HepG2 (cell line): ENCODE results near the gene ZMIZ1. TPM values are rescaled to one million over a fixed set of nuclear protein-coding genes. Genes with fewer than 3 reads are reported as not detected.

Source experiments
- ATAC-seq: fragments of 200-7000 bp; cut with Tn5 transposase; 3 replicates; pipeline ENCODE4 v1.9.1; 2020; ENCODE audit warnings: mild to moderate bottlenecking, moderate library complexity
- BruUV-seq: library from RNA; stranded (reverse); fragments of 400-500 nt; replicated peaks from 2 replicates; lab custom pipeline; 2021; lab: Mats Ljungman, UMichigan
- CTCF ChIA-PET: fragments of 300-600 bp; formaldehyde crosslinking; extraction: SDS; loops from one replicate; lab custom pipeline; 2021; ENCODE audit warnings: low total read pairs, inconsistent platforms, low intra/inter-chr PET ratio; lab: Yijun Ruan, JAX
- POLR2A ChIA-PET: fragments of 350-600 bp; sonication (Branson Sonifier 250); formaldehyde crosslinking; loops from one replicate; lab custom pipeline; 2020; ENCODE audit warnings: antibody characterized with exemption, inconsistent platforms; lab: Yijun Ruan, JAX
- DNase-seq: peaks from one replicate; pipeline ENCODE4 v3.0.0-alpha.2; 2015; ENCODE audit warnings: low spot score
- FAIRE-seq: peaks from 3 replicates; lab custom pipeline; 2011; peaks lifted over from hg19 to GRCh38; lab: Jason Lieb, UNC
- H2AFZ ChIP-seq: one replicate; pipeline ENCODE4 v1.6.1; 2011; ENCODE audit warnings: low read length, inconsistent platforms
- H3K27ac ChIP-seq: fragments of 300-600 bp; 3 replicates; pipeline ENCODE4 v1.8.0; 2011; ENCODE audit warnings: mixed run types, mild to moderate bottlenecking, mixed read lengths, low read length, inconsistent platforms; ENCODE audit not compliant: insufficient read depth; ENCODE audit errors: extremely low read length
- H3K27me3 ChIP-seq, 2 experiments: fragments of 200-600 bp in 1 of 2; 2 replicates in 1 of 2; 3 replicates in 1 of 2; pipeline versions ENCODE4 v1.6.0 to v1.8.0; 2011; ENCODE audit warnings: low read length in 2 of 2, mild to moderate bottlenecking in 2 of 2, moderate library complexity in 2 of 2, inconsistent platforms in 1 of 2; ENCODE audit not compliant: insufficient read depth in 2 of 2, control insufficient read depth in 1 of 2
- H3K36me3 ChIP-seq, 2 experiments: fragments of 200-600 bp in 1 of 2; replicated peaks in 1 of 2; 2 replicates in 1 of 2; 3 replicates in 1 of 2; pipeline versions ENCODE4 v1.5.1 to v1.8.0; 2011; ENCODE audit warnings: low read length in 2 of 2, inconsistent platforms in 1 of 2; ENCODE audit not compliant: insufficient read depth in 2 of 2, control insufficient read depth in 1 of 2
- H3K4me1 ChIP-seq: 2 replicates; pipeline ENCODE4 v1.5.1; 2012; ENCODE audit warnings: low read length, inconsistent platforms; ENCODE audit not compliant: insufficient read depth
- H3K4me2 ChIP-seq: 2 replicates; pipeline ENCODE4 v1.6.0; 2011; ENCODE audit warnings: low read depth, low read length, inconsistent platforms
- H3K4me3 ChIP-seq, 3 experiments: fragments of 200-600 bp in 1 of 3; sonication (generic), shearing (Covaris generic) in 1 of 3; replicated peaks in 1 of 3; 2 replicates each; pipeline ENCODE4 v1.5.1; 2011 to 2016; ENCODE audit warnings: low read length in 3 of 3, inconsistent platforms in 2 of 3, low read depth in 2 of 3, mild to moderate bottlenecking in 2 of 3, control low read depth in 1 of 3, mixed read lengths in 1 of 3; ENCODE audit not compliant: insufficient read depth in 1 of 3
- H3K79me2 ChIP-seq: one replicate; pipeline ENCODE4 v1.6.1; 2011; ENCODE audit warnings: low read length, inconsistent platforms; ENCODE audit not compliant: insufficient read depth
- H3K9ac ChIP-seq: 2 replicates; pipeline ENCODE4 v1.6.0; 2011; ENCODE audit warnings: mild to moderate bottlenecking, low read depth, low read length, inconsistent platforms; ENCODE audit not compliant: insufficient read depth
- H3K9me3 ChIP-seq: 2 replicates; pipeline ENCODE4 v1.5.1; 2012; ENCODE audit warnings: mild to moderate bottlenecking, low read length
- H4K20me1 ChIP-seq: 2 replicates; pipeline ENCODE4 v1.6.0; 2011; ENCODE audit warnings: inconsistent platforms, mild to moderate bottlenecking, low read length, moderate library complexity; ENCODE audit not compliant: insufficient read depth
- CCDC6 ChIP-seq: sonication (generic); formaldehyde crosslinking; IDR thresholded peaks from 2 replicates; pipeline ENCODE4 v1.8.1; 2022; ENCODE audit warnings: mild to moderate bottlenecking, missing genetic modification reagents, moderate library complexity
- LCORL ChIP-seq, 2 experiments: fragments of 450-650 bp in 1 of 2; sonication (generic) in 1 of 2; formaldehyde crosslinking in 1 of 2; IDR thresholded peaks; 2 replicates each; pipeline versions ENCODE4 v1.5.0 to v1.6.1; 2017 to 2020; ENCODE audit warnings: antibody characterized with exemption in 1 of 2, missing genetic modification reagents in 1 of 2
- POGZ ChIP-seq: sonication (generic); formaldehyde crosslinking; IDR thresholded peaks from 2 replicates; pipeline ENCODE4 v1.4.0; 2020; ENCODE audit warnings: mild to moderate bottlenecking, missing genetic modification reagents
- PRPF4 ChIP-seq: fragments of 200-400 bp; formaldehyde crosslinking; IDR thresholded peaks from 2 replicates; pipeline ENCODE4 v1.6.1; 2016; ENCODE audit warnings: low read length, low read depth; ENCODE audit not compliant: poor library complexity, severe bottlenecking
- SP5 ChIP-seq: IDR thresholded peaks from 2 replicates; pipeline ENCODE4 v1.6.1; 2016; ENCODE audit warnings: low read depth, borderline replicate concordance
- ZNF17 ChIP-seq: sonication (generic); formaldehyde crosslinking; IDR thresholded peaks from 2 replicates; pipeline ENCODE4 v1.5.0; 2020; ENCODE audit warnings: mild to moderate bottlenecking, missing genetic modification reagents
- WGBS: methylation state at CpG from one replicate; pipeline ENCODE4 v1.1.6; 2017; ENCODE audit warnings: low lambda C conversion rate; 5-methylcytosine and 5-hydroxymethylcytosine counted together
- in situ Hi-C: cut with HindIII; loops from 2 replicates; pipeline ENCODE4 v1.10.0; 2017; ENCODE audit warnings: low pct_unique_long_range_greater_than_20kb; ENCODE audit not compliant: extremely low pct_ligation_motif_present
- intact Hi-C: fragments of 100-400 bp; cut with micrococcal nuclease; formaldehyde crosslinking; loops from one replicate; pipeline ENCODE4 v1.10.0; 2022; ENCODE audit not compliant: unreplicated experiment
- polyA plus RNA-seq, 8 experiments: library from polyadenylated mRNA; depleted of rRNA in 3 of 8; stranded (reverse) in 7 of 8; unstranded in 1 of 8; fragments of >200 nt; fragmentation: Illumina TruSeq in 4 of 8; extraction: Trizol in 4 of 8; gene quantifications; 2 replicates each; pipeline versions ENCODE4 v1.2.1 to v1.2.3, GENCODE V29; 2011 to 2016; ENCODE audit warnings: low read depth in 4 of 8, missing spikeins in 1 of 8, mixed read lengths in 1 of 8; ENCODE audit not compliant: insufficient read depth in 1 of 8
- total RNA-seq, 5 experiments: library from RNA; depleted of rRNA; stranded (reverse); fragments of >200 nt; fragmentation: Illumina TruSeq; extraction: Trizol; gene quantifications; 2 replicates each; pipeline ENCODE4 v1.2.3, GENCODE V29; 2016; ENCODE audit warnings: low read depth in 1 of 5
- TF ChIP-seq, protein P1 (sequence below): sonication (generic); formaldehyde crosslinking; IDR thresholded peaks from 2 replicates; pipeline ENCODE4 v1.9.0; 2022; ENCODE audit warnings: low read depth, missing genetic modification reagents

The ZMIZ1 gene
- total and polyA plus RNA-seq, 2 of the 13 experiments (the other 11 are each of a cell fraction or from before 2014, with no cell fraction given): 5.3 to 10.2 TPM

DNA sequence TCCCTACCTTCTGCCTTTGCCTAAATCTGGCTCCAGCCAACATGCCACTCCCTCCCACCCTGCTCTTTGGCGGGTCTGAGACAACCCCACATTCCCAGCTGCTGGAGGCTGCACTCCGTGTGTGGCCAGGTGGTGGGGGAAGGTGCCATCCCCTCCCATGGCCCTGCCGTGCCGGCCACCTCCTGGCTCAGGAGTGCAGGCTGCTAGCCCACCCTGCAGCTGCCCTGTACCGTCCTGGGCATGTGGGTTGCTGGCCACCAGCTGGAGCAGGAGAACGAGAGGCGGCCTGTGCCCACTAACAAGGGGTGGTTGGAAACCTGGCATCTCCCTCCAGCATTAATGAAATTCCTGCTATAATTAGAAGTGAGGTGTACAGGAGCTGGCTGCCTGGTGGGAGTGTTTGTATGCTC is 97.6 kb downstream of the ZMIZ1 start:
- POLR2A ChIA-PET: no interaction called here
- in situ Hi-C loops: no loop called here
- no peak for TF ChIP-seq CCDC6 (CRISPR knock-in tag)
- TF ChIP-seq, protein P1, sequence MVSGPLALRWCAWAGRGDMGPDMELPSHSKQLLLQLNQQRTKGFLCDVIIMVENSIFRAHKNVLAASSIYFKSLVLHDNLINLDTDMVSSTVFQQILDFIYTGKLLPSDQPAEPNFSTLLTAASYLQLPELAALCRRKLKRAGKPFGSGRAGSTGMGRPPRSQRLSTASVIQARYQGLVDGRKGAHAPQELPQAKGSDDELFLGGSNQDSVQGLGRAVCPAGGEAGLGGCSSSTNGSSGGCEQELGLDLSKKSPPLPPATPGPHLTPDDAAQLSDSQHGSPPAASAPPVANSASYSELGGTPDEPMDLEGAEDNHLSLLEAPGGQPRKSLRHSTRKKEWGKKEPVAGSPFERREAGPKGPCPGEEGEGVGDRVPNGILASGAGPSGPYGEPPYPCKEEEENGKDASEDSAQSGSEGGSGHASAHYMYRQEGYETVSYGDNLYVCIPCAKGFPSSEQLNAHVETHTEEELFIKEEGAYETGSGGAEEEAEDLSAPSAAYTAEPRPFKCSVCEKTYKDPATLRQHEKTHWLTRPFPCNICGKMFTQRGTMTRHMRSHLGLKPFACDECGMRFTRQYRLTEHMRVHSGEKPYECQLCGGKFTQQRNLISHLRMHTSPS (CRISPR knock-in tag): no peak
- TF ChIP-seq POGZ: no peak
- no peak for TF ChIP-seq ZNF17 (CRISPR knock-in tag)
- TF ChIP-seq PRPF4: no peak
- no peak for TF ChIP-seq SP5 (CRISPR knock-in tag)
- no peak for TF ChIP-seq LCORL (IDR thresholded peaks at IDR 0.05)
- no peak for TF ChIP-seq LCORL (CRISPR knock-in tag; IDR thresholded peaks at IDR 0.05)

More for the DNA sequence above, 97.6 kb downstream of the ZMIZ1 start:
- Histone ChIP-seq H3K27me3 (no peaks in the 10 kb centered on the region), H3K79me2 (no peaks in the 10 kb centered on the region), H3K4me3 (no peak overlapping the region), H3K9me3 (no peaks in the 10 kb centered on the region), H4K20me1 (peaks cover 5% of the 10 kb centered on the region; the same call in 1 of the 2 replicates), H3K36me3 (peaks cover 36 to 89% of the 10 kb centered on the region in 2 experiments), H2AFZ (no peak overlapping the region), H3K9ac (no peak overlapping the region), H3K4me1 (peaks cover under 1% of the 10 kb centered on the region; the same call in 1 of the 2 replicates), H3K27ac (no peak overlapping the region), H3K4me2 (no peak overlapping the region)
- DNase-seq (no peak), ATAC-seq (no peak), FAIRE-seq (no peak)
- WGBS: 89% methylated on average over 7 of the region's 7 CpGs
- no TSS peak for BruUV-seq
- CTCF ChIA-PET: no interaction called here
- intact Hi-C loops: no loop called here
